B cell (primary cell): ENCODE results near the gene RAI2. TPM values are rescaled to one million over a fixed set of nuclear protein-coding genes. Genes with fewer than 3 reads are reported as not detected.

Experiments
- ATAC-seq: fragments of 200-7000 bp; cut with Tn5 transposase; one replicate; pipeline ENCODE4 v1.10.0; 2021; ENCODE audit warnings: low read depth, mild to moderate bottlenecking, moderate number of reproducible peaks, moderate library complexity
- CTCF ChIA-PET: fragments of 350-600 bp; sonication (Branson Sonifier 250); formaldehyde crosslinking; loops from one replicate; lab custom pipeline; 2021; ENCODE audit warnings: antibody characterized with exemption, inconsistent platforms; lab: Charles Lee
- POLR2A ChIA-PET: fragments of 350-600 bp; sonication (Branson Sonifier 250); formaldehyde crosslinking; loops from one replicate; lab custom pipeline; 2021; ENCODE audit warnings: antibody characterized with exemption; lab: Charles Lee
- DNase-seq: peaks from one replicate; pipeline ENCODE4 v3.0.0; 2013
- H2AFZ ChIP-seq: 2 replicates; pipeline ENCODE4 v1.6.1; 2012; ENCODE audit warnings: mild to moderate bottlenecking, low read depth, low read length; ENCODE audit not compliant: insufficient read depth, poor library complexity, severe bottlenecking
- H3K27ac ChIP-seq, 2 donors: 1 replicate in 1 of 2; 2 replicates in 1 of 2; pipeline ENCODE4 v1.5.1; 2012 to 2013; ENCODE audit warnings: low read length in 2 of 2, mild to moderate bottlenecking in 2 of 2, moderate library complexity in 1 of 2
- H3K27me3 ChIP-seq, 4 experiments: fragments of 200-600 bp in 1 of 4; sonication (generic) in 1 of 4; replicated peaks in 1 of 4; 1 replicate in 2 of 4; 2 replicates in 2 of 4; pipeline versions ENCODE4 v1.6.1 to v1.7.0; 2013 to 2016; ENCODE audit warnings: low read length in 3 of 4, mild to moderate bottlenecking in 2 of 4, mixed read lengths in 1 of 4, moderate library complexity in 1 of 4; ENCODE audit not compliant: insufficient read depth in 4 of 4, control insufficient read depth in 3 of 4; ENCODE audit errors: control extremely low read depth in 1 of 4
- H3K36me3 ChIP-seq, 2 experiments: replicated peaks in 1 of 2; 1 replicate in 1 of 2; 2 replicates in 1 of 2; pipeline versions ENCODE4 v1.6.1 to v1.7.1; 2013; ENCODE audit warnings: low read length in 1 of 2; ENCODE audit not compliant: insufficient read depth in 2 of 2, control insufficient read depth in 1 of 2; ENCODE audit errors: control extremely low read depth in 1 of 2, extremely low read depth in 1 of 2
- H3K4me1 ChIP-seq, 2 donors: fragments of 200-600 bp in 1 of 2; sonication (generic) in 1 of 2; 1 replicate in 1 of 2; 2 replicates in 1 of 2; pipeline versions ENCODE4 v1.5.1 to v1.6.1; 2013 to 2017; ENCODE audit warnings: low read length in 2 of 2; ENCODE audit not compliant: control insufficient read depth in 2 of 2, insufficient read depth in 2 of 2
- H3K4me2 ChIP-seq: replicated peaks from 2 replicates; pipeline ENCODE3; 2012; ENCODE audit warnings: mild to moderate bottlenecking, low read depth, low read length; ENCODE audit not compliant: poor library complexity, severe bottlenecking
- H3K4me3 ChIP-seq, 5 experiments: fragments of 200-600 bp in 1 of 5; sonication (generic) in 1 of 5; 1 replicate in 3 of 5; 2 replicates in 2 of 5; pipeline versions ENCODE4 v1.5.1 to v1.7.0; 2011 to 2016; ENCODE audit warnings: low read length in 4 of 5, mild to moderate bottlenecking in 4 of 5, low read depth in 2 of 5, control low read depth in 1 of 5, moderate library complexity in 1 of 5; ENCODE audit not compliant: insufficient read depth in 1 of 5; ENCODE audit errors: control extremely low read depth in 1 of 5, extremely low read depth in 1 of 5
- H3K79me2 ChIP-seq: fragments of 200-600 bp; sonication (generic); one replicate; pipeline ENCODE4 v1.6.0; 2016; ENCODE audit warnings: low read length; ENCODE audit not compliant: control insufficient read depth, insufficient read depth
- H3K9ac ChIP-seq: fragments of 200-600 bp; sonication (generic); 2 replicates; pipeline ENCODE4 v1.6.1; 2017; ENCODE audit warnings: mild to moderate bottlenecking, low read length, moderate library complexity
- H3K9me3 ChIP-seq, 3 donors: one replicate each; pipeline versions ENCODE4 v1.6.1 to v1.7.1; 2013; ENCODE audit warnings: low read length in 2 of 3; ENCODE audit not compliant: control insufficient read depth in 2 of 3, insufficient read depth in 1 of 3; ENCODE audit errors: control extremely low read depth in 1 of 3
- H4K20me1 ChIP-seq: 2 replicates; pipeline ENCODE4 v1.6.0; 2012; ENCODE audit warnings: mild to moderate bottlenecking, low read length; ENCODE audit not compliant: insufficient read depth, control insufficient read depth, poor library complexity, severe bottlenecking
- H3K27ac Mint-ChIP-seq: one replicate; pipeline ENCODE4 v1.8.0; 2021; ENCODE audit warnings: mixed read lengths
- H3K27me3 Mint-ChIP-seq: one replicate; pipeline ENCODE4 v1.8.0; 2021; ENCODE audit warnings: mixed read lengths
- H3K4me1 Mint-ChIP-seq: one replicate; pipeline ENCODE4 v1.8.0; 2021; ENCODE audit warnings: mixed read lengths
- H3K4me3 Mint-ChIP-seq: one replicate; pipeline ENCODE4 v1.8.0; 2021; ENCODE audit warnings: mixed read lengths
- H3K9me3 Mint-ChIP-seq: one replicate; pipeline ENCODE4 v1.8.0; 2022; ENCODE audit warnings: mixed read lengths; ENCODE audit not compliant: insufficient read depth
- CTCF ChIP-seq: fragments of 200-600 bp; IDR thresholded peaks from one replicate; pipeline ENCODE4 v1.8.0; 2022; ENCODE audit warnings: antibody characterized with exemption, mild to moderate bottlenecking
- EZH2 ChIP-seq: IDR thresholded peaks from 2 replicates; pipeline ENCODE4 v1.6.1; 2012; ENCODE audit warnings: borderline replicate concordance, low read depth, mild to moderate bottlenecking, moderate library complexity, low read length; ENCODE audit not compliant: insufficient read depth, poor library complexity, severe bottlenecking
- WGBS: methylation state at CpG from one replicate; pipeline ENCODE4 v1.1.5; 2013; ENCODE audit warnings: missing lambda C conversion rate; ENCODE audit not compliant: insufficient coverage; 5-methylcytosine and 5-hydroxymethylcytosine counted together
- intact Hi-C: fragments of 100-400 bp; cut with micrococcal nuclease; formaldehyde crosslinking; loops from one replicate; pipeline ENCODE4 v1.10.0; 2022
- polyA plus RNA-seq: library from polyadenylated mRNA; depleted of rRNA; stranded (reverse); fragments of >200 nt; gene quantifications from 2 replicates; pipeline ENCODE4 v1.2.3, GENCODE V29; 2012
- total RNA-seq, 2 donors: library from RNA; stranded (reverse); fragments of 120-200 nt in 1 of 2; gene quantifications; 1 replicate in 1 of 2; 2 replicates in 1 of 2; pipeline versions ENCODE4 v1.2.3 to v1.2.4, GENCODE V29; 2013 to 2022

The RAI2 gene
- total and polyA plus RNA-seq, 2 donors (not counting 1 experiment from before 2014, with no cell fraction given): not detected

- Mint-ChIP-seq H3K4me3 (no peak overlapping the region), H3K27me3 (no peaks in the 10 kb centered on the region), H3K9me3 (no peaks in the 10 kb centered on the region), H3K27ac (no peak overlapping the region), H3K4me1 (no peaks in the 10 kb centered on the region)
- no peak overlapping the region for H3K27ac ChIP-seq
- no peaks in the 10 kb centered on the region for H3K9me3 ChIP-seq
- no peak overlapping the region for H2AFZ ChIP-seq
- TF ChIP-seq CTCF (no peak), EZH2 (no peak)
- ChIA-PET CTCF (no interaction called here), POLR2A (no interaction called here)
- DNase-seq: no peak
- H3K4me3 ChIP-seq: no peak overlapping the region
- intact Hi-C loops: no loop called here
- H3K9ac ChIP-seq: no peak overlapping the region
- no peaks in the 10 kb centered on the region for H3K27me3 ChIP-seq
- no CpG with 5 or more reads among the region's 4 CpGs for WGBS
- no peaks in the 10 kb centered on the region for H4K20me1 ChIP-seq
- no peaks in the 10 kb centered on the region for H3K4me1 ChIP-seq
- H3K4me2 ChIP-seq: no peak overlapping the region
- no peaks in the 10 kb centered on the region for H3K79me2 ChIP-seq
- no peaks in the 10 kb centered on the region for H3K36me3 ChIP-seq
- ATAC-seq: no peak
Measured at GRCh38 chrX:17824980-17825379, 36.1 kb downstream of the RAI2 start.

GRCh38 chrX:17822351-17822750 is 38.7 kb downstream of the RAI2 start:
- Histone ChIP-seq H3K79me2 (no peaks in the 10 kb centered on the region), H2AFZ (no peak overlapping the region), H3K9me3 (no peaks in the 10 kb centered on the region), H4K20me1 (no peaks in the 10 kb centered on the region), H3K4me1 (no peaks in the 10 kb centered on the region), H3K4me2 (no peak overlapping the region), H3K4me3 (no peak overlapping the region), H3K36me3 (no peaks in the 10 kb centered on the region), H3K27ac (no peak overlapping the region), H3K27me3 (no peaks in the 10 kb centered on the region), H3K9ac (no peak overlapping the region)
- ChIA-PET POLR2A (no interaction called here), CTCF (no interaction called here)
- H3K27me3 Mint-ChIP-seq: no peaks in the 10 kb centered on the region
- H3K9me3 Mint-ChIP-seq: no peaks in the 10 kb centered on the region
- intact Hi-C loops: no loop called here
- no peak for ATAC-seq
- DNase-seq: no peak
- 20% methylated on average over 1 of the region's 2 CpGs for WGBS
- H3K4me3 Mint-ChIP-seq: no peak overlapping the region
- TF ChIP-seq EZH2: no peak
- H3K27ac Mint-ChIP-seq: no peak overlapping the region
- no peaks in the 10 kb centered on the region for H3K4me1 Mint-ChIP-seq
